HG03280 (cell line): ENCODE results near the gene POPDC3.
"Not testable (repeated sequence)": the region's sequence is repeated elsewhere in the genome, so short reads cannot be mapped to it uniquely, and the experiment has no call there.

ENCODE experiments used
- ATAC-seq: cut with Tn5 transposase; IDR thresholded peaks from one replicate; pipeline ENCODE4 v1.9.1; 2021; ENCODE audit warnings: mild to moderate bottlenecking, moderate library complexity; ENCODE audit not compliant: unreplicated experiment

Gene POPDC3

DNA sequence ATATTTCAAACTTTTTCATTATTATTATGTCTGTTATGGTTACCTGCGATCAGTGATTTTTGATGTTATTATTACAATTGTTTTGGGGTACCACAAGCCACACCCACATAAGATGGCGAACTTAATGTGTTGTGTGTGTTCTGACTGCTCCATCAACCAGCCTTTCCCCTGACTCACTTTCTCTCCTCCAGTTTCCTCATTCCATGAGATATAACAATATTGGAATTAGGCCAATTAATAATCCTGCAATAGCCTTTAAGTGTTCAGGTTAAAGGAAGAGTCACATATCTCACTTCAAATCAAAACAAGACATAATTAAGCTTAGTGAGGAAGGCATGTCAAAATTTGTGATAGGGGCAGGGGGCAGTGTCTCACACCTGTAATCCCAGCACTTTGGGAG is 16.3 kb upstream of the POPDC3 start:
- no peak for ATAC-seq

DNA sequence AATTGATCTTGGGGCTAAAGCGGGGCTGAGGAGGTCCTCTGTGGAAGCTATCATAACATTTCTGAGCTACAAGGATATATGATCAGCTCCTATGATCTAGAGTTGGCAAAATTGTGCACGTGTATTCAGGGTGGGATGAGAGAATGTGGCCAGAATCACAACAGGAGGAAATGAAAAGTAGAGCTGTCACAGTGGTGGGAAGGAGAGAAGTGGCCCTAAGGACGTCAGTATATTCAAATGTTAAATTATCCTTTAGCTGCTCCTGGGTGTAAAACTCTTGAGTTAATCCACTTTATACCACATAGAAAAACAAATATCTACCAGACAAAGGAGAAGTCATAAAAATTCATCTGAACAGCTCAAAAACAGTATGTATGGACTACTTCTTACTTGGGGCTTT is 14.8 kb upstream of the POPDC3 start:
- ATAC-seq = no peak

DNA sequence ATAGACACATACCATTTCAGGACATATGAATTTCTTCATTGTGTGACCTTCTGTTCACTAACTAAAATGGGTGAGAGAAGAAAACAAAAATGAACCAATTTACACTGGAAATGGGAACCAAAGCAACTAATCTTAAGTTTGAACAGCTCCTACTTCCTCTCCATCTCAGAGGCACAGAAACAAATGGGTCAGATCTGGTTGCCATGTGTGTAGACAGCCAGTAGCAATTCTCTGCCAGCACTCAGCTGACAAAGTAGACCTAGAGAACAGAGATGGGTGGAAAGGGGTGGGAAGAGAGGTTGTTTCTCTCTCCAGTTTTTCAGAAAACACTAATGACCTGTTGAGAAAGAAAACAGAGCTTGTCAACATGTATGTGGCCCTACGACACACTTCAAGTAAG is 14.3 kb upstream of the POPDC3 start:
- no peak for ATAC-seq

DNA sequence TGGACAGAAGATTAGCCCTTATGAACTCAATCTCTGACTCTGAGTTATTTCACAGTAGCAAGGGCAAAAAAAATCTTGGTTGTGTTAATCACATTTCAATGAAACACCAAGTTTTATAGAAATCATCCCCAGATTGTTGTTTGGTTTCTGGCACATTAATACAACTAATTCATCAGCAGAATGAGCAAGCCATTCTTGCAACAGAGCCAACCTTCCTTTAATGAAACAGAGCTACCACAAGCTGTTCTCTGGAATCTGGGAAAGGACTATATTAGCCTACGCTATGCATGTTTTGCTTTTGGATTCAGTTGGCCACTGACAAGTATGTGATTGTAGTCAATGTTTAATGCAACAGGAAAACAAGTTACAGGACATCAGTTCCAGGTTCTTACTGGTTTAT is 13.8 kb upstream of the POPDC3 start:
- no peak for ATAC-seq

DNA sequence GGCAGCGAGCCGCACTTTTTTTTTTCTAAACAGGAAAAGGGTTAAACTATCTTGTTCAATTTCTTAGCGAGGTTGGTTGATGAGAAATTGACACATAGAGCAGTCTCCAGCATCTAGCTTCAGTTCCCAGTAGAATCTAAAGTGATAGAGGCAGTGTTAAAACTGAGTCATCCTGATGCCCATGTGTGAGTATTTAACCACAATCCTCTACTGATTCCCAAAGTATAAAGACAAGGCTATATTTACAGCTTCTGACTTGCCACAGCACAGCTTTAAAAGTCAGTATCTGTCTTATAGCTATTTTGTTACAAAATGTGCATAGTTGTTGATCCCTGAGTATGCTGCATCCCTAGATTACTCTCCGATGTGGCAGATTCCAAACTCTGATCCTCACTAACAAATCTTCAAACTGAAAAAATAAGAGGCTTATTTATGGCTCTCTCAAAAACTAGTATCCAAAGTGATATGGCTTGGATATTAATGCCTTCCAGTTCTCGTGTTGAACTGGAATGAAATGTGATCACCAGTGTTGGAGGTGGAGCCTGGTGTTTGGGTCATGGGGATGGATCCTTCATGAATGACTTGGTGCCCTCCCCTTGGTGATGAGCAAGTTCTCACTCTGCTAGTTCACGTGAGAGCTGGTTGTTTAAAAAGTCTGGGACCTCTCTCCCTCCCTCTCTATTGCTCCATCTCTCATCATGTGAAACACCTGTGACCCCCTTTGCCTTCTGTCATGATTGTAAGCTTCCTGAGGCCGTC is 13.1 kb upstream of the POPDC3 start:
- ATAC-seq = no peak

DNA sequence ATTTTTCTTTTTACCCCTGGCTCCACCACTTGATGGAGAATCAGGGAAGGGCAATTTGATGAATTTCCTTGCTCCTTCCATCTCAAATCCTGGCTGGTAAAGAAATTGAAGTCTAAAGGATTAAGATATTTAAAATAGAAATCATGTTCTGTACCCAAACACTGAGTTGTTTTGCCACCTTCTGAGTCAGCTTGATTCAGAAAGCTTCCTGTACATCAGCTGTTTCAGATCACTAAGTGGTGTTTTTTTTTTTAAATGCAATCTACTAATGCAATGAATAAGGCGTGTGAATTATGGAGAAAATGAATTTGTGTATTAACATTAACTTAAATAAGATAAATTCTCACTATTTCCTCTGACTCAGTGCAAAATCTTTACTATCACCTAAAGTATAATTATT is 11.5 kb upstream of the POPDC3 start:
- ATAC-seq = no peak

DNA sequence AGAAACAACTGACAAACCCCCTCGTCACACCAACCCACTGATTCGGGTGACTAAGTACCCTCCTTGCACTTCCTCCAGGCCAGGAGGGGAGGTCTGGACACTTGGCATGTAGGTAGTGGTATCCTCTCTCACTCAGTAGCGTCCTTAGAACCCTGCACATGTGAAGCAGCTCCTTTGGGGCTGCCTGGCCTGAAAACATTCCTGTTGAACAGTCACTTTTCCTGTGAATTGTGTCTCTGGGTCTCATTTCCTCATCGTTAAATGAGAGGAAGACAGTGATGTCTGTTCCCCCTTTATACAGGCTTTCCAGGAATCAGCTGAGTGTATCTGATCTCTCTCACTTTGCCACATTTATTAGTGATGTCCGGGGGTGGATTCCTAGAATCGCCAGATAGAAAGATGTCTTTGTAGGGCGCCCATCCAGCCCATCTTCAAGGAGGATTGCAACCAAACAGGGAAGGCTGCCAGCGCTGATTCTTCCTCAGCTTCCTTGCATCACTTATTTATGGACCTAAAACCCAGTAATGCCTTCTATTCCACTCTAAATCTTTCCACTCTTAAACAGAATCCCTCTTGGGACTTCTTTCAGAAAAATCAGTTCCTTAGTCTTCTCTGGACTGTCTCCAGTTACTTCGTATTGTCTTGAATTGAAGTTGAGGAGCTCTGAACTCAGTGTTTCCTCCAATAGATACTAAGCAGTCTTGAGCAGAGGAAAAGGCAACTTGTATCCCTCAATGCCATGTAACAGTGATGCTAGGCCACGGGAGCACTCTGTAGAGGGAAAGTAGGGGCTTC is 9.4 kb upstream of the POPDC3 start:
- no peak for ATAC-seq

DNA sequence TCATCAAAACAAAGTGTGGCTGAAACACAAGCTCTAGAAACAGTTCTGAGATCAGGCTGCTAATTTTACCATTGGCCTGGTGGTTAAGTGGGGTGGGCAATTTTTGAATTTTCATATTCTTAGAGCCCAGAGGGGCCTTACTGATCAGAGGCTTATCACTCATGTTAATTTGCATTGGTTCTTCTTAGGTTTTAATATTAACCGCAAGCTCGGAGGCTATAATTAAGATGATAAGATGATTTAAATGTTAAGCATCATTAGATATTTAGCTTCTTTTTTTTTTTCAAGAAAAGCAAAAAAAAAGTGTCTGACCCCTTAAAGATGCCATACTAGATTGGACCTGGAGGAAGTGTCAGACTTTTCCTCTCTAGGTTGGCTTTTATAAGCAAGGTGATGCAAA is 8.4 kb upstream of the POPDC3 start:
- no peak for ATAC-seq

DNA sequence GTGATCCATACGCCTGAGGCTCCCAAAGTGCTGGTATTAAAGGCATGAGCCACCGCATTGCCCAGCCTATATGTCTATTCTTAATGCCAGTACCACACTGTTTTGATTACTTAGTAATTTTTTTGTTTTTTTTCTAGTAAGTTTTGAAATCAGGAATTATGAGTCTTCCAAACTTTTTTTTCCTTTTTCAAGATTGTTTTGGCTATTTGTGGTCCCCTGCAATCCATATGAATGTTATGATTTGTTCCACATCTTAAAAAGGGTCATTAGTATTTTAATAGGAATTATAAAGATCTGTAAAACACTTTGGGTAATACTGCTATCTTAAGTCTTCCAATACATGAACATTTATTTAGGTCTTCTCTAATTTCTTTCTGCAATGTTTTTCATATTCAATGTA is 6.8 kb upstream of the POPDC3 start:
- no peak for ATAC-seq

DNA sequence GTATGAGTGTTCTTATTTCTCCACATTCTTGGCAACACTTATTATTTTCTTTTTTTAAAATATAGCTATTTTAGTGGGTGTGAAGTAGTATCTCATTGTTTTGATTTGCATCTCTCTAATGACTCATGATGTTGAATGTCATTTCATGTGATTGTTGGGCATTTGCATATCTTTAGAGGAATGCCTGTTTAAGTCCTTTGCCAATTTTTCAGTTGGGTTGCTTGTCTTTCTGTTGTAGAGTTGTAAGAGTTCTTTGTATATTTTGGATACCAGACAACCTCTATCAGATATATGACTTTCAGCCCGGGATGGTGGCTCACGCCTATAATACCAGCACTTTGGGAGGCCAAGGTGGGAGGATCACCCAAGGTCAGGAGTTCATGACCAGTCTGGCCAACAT is 5.1 kb upstream of the POPDC3 start:
- ATAC-seq = no peak

DNA sequence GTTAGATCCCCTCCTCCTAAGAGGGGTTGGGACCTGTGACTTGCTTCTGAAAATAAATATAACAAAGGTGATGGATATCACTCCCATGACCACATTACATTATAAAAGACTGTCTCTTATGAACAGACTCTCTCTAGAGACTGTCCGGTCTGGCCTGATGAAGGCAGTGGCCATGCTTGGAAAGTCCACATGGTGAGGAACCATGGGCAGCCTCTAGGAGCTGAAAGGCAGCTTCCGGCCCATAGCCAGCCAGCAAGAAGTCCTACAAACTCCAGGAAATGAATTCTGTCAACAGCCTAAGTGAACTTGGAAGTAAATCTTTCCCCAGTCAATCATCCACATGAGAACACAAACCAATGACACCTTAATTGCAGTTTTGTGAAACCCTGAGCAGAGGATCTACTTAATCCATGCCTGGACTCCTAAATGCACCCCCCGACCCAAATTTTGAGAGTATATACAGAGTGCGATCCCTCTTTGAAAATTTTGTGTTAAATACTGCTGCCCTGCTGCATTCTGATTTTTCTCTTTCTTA is 2.2 kb upstream of the POPDC3 start:
- no peak for ATAC-seq

DNA sequence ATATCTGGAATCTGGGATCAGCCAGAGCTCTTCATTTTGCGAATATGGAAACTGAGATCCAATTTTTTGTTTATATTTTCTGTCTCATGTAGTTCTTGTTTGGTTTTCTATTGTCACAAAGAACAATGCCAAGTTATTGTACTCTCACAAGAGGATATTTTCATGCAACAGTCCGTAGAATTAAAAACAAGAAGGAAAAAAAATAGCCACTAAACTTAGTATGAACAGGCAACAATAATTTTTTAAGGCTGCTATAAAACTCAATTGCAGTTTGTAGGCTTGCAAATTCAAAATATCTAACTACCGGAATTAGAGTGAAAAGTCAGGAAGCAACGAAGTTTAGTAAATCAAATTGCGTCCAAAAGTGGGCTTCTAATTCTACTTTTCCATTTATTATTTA is 1.2 kb downstream of the POPDC3 start:
- no peak for ATAC-seq

DNA sequence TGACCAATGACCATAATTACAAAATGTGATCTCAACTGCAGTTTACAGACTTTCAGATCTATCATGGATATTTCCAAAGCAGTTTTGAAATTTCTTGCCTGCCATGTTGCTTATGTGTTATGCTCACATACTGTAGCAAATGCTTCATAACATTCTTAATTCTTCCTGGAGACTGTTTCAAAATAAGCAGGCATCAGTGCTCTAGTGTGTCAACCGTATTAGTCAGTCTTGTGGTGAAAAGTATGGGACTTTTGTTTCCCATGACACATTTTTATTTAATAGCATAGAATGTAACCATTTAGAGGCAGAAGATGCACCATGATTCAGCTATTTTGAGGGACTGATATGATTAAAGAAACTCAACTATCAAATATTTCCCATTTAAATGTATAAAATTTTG is 1.7 kb downstream of the POPDC3 start:
- no peak for ATAC-seq

DNA sequence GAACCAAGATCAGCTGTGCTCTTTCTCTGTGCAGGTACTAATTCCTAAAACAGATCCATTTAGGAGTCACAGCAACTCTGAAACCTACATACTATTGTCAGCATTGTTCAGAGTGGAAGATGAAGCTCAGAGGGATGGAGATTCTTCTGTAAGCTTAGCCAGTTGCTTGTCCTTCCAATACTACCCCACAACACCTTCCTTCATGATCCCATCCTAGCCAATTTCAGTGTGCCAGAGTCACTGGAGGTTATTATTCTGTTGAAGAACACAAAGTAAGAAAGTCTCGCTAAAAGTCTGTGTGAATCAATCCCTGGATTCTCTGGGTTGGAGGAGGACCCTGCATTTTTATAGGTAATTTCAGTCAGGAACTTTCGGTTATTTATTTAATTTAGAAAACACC is 2.3 kb downstream of the POPDC3 start:
- ATAC-seq = no peak

DNA sequence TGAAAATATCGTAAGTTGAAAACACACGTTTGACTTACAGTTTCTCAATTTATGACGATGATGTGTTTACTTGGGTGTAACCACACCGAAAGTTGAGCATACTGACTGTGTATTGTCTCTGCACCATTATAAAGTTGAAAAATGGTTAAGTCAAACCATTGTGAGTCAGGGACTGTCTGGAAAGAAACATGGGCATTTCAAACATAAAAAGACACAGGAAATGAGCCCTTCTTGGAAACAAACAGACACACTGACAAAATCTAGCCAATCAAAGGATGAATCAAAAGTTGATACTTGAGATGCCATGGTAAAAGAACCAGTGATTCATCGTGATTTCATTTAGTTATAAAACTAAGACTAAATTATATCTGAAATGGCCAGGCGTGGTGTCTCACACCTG is 5.3 kb downstream of the POPDC3 start:
- ATAC-seq = no peak

DNA sequence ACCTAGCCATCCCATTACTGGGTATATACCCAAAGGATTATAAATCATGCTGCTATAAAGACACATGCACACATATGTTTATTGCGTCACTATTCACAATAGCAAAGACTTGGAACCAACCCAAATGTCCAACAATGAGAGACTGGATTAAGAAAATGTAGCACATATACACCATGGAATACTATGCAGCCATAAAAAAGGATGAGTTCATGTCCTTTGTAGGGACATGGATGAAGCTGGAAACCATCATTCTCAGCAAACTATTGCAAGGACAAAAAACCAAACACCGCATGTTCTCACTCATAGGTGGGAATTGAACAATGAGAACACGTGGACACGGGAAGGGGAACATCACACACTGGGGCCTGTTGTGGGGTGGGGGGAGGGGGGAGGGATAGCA is 7.3 kb downstream of the POPDC3 start:
- ATAC-seq = not testable (repeated sequence)

DNA sequence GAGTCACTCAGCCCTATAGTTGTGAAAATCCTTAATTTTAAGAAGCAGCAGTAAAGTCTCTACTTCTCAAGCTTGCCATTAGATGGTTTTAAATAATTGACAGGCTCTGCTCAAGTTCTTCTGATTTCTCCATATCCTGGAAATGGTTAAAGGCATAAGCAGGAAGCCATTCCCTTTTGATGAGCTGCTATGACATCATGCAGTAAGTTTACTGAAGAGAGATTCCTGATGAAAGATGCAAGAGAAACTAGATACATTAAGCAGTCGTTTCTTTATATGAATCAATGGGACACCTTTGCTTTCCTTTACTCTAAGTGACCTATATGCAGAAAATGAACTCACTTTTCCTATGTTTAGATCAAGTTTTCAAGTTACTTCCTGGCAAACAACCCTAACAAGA is 9.8 kb downstream of the POPDC3 start:
- ATAC-seq = no peak

DNA sequence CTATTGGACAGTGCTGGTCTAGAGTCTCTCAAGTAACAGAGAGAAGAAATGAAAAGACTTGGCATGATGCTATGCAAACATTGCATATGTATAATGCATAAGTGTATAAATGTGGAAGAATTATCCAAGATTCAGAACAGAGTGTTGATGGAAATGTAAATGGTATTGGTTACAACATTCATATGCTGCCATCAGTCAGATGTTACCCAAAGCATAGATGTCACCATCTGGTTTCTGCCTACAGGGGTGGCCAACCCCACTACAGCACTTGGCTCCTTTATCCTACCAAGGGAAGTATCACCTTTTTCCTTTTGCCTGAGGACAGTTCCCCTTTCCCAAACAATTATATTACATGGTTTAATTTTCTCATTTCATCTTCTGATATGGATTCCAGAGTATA is 11.9 kb downstream of the POPDC3 start:
- no peak for ATAC-seq

DNA sequence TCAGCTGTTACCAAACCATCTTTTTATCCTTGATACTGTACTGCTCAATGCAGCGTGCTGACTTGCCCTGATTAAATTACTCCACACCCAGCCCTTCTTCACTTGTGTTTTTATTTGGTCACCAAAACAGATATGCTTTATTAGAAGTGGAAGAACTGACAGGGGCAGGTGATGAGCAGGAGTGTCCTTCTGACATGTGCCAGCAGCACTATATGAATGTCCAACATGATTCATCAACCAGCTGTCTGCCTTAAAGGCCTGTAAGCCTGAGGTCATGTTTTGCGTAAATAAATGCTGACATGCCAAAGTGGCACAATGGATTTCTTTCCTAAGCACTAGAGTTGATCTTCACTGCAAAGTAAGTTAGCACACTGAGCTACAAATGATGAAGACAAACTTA is 15.4 kb downstream of the POPDC3 start:
- no peak for ATAC-seq

DNA sequence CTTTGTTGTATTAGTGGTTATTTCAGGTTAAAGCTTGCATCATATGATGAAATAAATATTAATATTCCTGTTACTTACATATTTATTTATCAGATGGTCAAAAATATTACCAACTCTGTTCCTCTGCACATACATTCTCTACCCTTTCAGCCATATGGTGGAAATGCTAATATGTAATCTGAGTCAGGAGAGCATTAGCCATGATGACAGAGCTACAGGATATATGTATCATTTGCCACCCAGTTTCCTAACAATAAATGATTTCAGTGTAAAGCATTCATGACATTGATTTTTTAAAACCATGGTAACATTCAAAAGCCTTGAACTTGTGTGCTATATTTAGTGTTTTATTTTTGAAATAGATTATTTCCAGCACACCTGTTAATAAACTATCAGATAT is 16.6 kb downstream of the POPDC3 start:
- ATAC-seq = no peak

DNA sequence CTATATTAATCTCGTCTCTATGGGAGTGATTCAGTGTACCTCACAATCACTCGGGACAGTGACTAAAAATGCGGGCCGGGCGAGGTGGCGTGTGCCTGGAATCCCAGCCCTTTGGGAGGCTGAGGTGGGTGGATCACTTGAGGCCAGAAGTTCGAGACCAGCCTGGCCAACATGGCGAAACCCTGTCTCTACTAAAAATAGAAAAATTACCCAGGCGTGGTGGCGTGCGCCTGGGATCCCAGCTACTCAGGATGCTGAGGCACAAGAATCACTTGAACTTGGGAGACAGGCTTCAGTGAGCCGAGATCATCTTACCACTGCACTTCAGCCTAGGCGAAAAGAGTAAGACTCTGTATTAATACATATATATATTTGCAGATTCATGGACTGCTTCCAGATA is 17.4 kb downstream of the POPDC3 start:
- ATAC-seq = no peak

DNA sequence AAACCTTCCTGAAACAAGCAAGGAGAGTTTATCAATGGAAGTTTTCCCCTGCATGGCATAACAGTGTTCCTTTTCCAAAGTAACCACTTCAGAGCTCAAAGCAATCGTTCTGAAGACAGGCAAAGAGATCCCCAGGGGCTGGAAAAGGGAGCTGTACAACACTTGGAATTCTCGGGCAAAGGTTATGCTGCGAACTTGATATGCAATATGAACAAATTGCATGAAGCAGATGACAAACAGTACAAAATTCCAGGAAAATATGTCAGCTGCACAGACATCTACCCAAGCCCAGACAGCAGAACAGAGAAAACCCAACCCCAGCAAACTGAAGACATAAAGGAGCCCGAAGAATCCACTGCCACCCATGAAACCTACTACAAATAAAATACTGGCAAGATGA is 18.4 kb downstream of the POPDC3 start:
- no peak for ATAC-seq
